ENCODE data around the gene DNAJC5. TPM values are rescaled to one million over a fixed set of nuclear protein-coding genes. Genes with fewer than 3 reads are reported as not detected.
"Not testable (repeated sequence)": the region's sequence is repeated elsewhere in the genome, so short reads cannot be mapped to it uniquely, and the experiment has no call there.

Gene DNAJC5
- total RNA-seq, 4 donors from 2014 or later, result 38.4 to 87.4 (median 75.1) TPM

GRCh38 chr20:63970714-63971431 lies 75.9 kb downstream of the DNAJC5 start:
- WGBS, 2 donors, result 89 to 95% methylated on average over 5 of the region's 5 CpGs
- Histone ChIP-seq H3K27me3 (no peaks in the 10 kb centered on the region), H3K4me1 (peaks cover 11 to 24% of the 10 kb centered on the region in 2 donors), H3K36me3 (peaks cover 0 to 10% of the 10 kb centered on the region in 2 donors), H3K4me3 (replicated peaks in 1 of 3) (no peak overlapping the region), H3K27ac (no peak overlapping the region), H3K9me3 (no peaks in the 10 kb centered on the region)
- DNase-seq, result no peak
- TF ChIP-seq, protein P1, sequence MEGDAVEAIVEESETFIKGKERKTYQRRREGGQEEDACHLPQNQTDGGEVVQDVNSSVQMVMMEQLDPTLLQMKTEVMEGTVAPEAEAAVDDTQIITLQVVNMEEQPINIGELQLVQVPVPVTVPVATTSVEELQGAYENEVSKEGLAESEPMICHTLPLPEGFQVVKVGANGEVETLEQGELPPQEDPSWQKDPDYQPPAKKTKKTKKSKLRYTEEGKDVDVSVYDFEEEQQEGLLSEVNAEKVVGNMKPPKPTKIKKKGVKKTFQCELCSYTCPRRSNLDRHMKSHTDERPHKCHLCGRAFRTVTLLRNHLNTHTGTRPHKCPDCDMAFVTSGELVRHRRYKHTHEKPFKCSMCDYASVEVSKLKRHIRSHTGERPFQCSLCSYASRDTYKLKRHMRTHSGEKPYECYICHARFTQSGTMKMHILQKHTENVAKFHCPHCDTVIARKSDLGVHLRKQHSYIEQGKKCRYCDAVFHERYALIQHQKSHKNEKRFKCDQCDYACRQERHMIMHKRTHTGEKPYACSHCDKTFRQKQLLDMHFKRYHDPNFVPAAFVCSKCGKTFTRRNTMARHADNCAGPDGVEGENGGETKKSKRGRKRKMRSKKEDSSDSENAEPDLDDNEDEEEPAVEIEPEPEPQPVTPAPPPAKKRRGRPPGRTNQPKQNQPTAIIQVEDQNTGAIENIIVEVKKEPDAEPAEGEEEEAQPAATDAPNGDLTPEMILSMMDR (IDR thresholded peaks at IDR 0.05), result no peak
- TF ChIP-seq POLR2A (IDR thresholded peaks at IDR 0.05), result no peak
- intact Hi-C loops (cut with DNase I), result loop anchor here (5.0 kb wide), 1 partner anchor 474 kb away; the partner anchor contains the start of gene EEF1A2

GRCh38 chr20:63971960-63972311 lies 77.0 kb downstream of the DNAJC5 start:
- H3K4me3 ChIP-seq (replicated peaks in 1 of 3); H3K27me3 ChIP-seq; H3K9me3 ChIP-seq; H3K36me3 ChIP-seq; DNase-seq; H3K27ac ChIP-seq: not testable (repeated sequence)
- WGBS, 2 donors, result 89 to 91% methylated on average over 10 of the region's 10 CpGs
- peaks cover 11 to 24% of the 10 kb centered on the region in 2 donors for H3K4me1 ChIP-seq
- intact Hi-C loops (cut with DNase I), result loop anchor here (5.0 kb wide), 1 partner anchor 475 kb away; the partner anchor contains the start of gene EEF1A2

DNA sequence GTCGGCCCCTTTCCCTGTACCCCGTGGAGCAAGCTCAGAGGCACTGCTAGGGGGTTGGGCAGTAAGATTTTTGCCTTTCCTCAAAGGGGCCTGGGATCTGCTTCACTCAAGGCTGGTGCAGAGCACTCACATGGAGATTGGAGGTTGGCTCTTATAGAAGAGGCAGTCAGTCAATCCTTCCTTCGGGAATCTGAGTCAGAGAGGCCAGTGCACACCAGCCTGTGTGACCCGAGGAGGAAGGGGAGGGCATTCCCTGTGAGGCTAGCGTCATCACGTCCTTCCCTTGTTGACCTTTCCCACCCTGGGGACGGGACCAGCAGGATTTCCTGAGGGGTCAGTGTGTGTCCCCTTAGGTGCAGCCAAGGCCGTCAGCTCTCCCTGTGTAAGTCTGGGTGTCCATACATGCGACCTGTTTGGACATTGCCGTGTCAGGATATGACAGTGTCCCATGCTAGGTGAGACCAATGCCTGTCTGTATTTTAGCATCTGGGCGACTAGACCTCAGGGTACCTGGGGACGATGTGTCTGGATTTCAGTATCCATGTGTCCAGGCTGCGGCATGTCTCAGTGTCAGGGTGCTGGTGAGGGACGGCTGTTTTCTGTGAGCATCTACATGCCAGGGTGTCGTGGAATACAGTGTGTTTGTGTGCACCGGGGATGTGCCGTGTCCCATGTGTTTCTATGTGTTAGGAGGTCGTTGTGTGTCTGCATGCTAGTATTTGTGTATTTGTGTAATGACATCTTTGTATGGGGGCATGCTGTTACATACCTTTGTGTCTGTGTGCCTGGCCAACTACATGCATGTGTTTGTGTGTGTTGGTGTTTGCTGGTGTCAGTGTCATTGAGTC lies 77.6 kb downstream of the DNAJC5 start:
- no peak for TF ChIP-seq POLR2A (IDR thresholded peaks at IDR 0.05)
- TF ChIP-seq, protein P1 (IDR thresholded peaks at IDR 0.05), result no peak
- H3K27ac ChIP-seq, result no peak overlapping the region
- 78 to 83% methylated on average over 13 to 15 of the region's 18 CpGs for WGBS, 2 donors
- DNase-seq, result no peak
- no peaks in the 10 kb centered on the region for H3K9me3 ChIP-seq
- intact Hi-C loops (cut with DNase I), result loop anchor here (5.0 kb wide), 1 partner anchor 475 kb away; the partner anchor contains the start of gene EEF1A2
- peaks cover 11 to 24% of the 10 kb centered on the region in 2 donors for H3K4me1 ChIP-seq
- H3K4me3 ChIP-seq (replicated peaks in 1 of 3), result no peak overlapping the region
- H3K27me3 ChIP-seq, result no peaks in the 10 kb centered on the region
- H3K36me3 ChIP-seq, result peaks cover 0 to 2% of the 10 kb centered on the region in 2 donors

DNA sequence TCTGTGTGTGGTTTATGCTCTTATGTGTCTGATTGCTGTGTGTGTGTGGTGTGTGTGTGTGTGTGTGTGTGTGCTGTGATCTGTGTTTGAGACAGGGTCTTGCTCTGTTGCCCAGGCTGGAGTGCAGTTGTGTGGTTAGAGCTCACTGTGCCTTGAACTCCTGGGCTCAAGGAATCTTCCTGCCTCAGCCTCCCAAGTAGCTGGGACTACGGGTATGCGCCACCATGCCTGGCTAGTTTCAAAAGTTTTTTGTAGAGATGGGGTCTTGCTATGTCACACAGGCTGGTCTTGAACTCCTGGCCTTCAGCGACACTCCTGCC lies 78.2 kb downstream of the DNAJC5 start:
- H3K27ac ChIP-seq, result no peak overlapping the region
- peaks cover 11 to 24% of the 10 kb centered on the region in 2 donors for H3K4me1 ChIP-seq
- TF ChIP-seq POLR2A (IDR thresholded peaks at IDR 0.05), result no peak
- TF ChIP-seq, protein P1 (IDR thresholded peaks at IDR 0.05), result no peak
- no peaks in the 10 kb centered on the region for H3K9me3 ChIP-seq
- H3K27me3 ChIP-seq, result no peaks in the 10 kb centered on the region
- no peak for DNase-seq
- WGBS, 2 donors, result 89 to 96% methylated on average over 3 of the region's 3 CpGs
- H3K36me3 ChIP-seq, result no peaks in the 10 kb centered on the region
- no peak overlapping the region for H3K4me3 ChIP-seq (replicated peaks in 1 of 3)
- intact Hi-C loops (cut with DNase I), result loop anchor here (5.0 kb wide), 1 partner anchor 476 kb away; the partner anchor contains the start of gene EEF1A2

- 11 to 12% methylated on average over 31 to 37 of the region's 37 CpGs for WGBS, 2 donors
- DNase-seq, result peak; percentile 89 to 90
- Histone ChIP-seq H3K9me3 (no peaks in the 10 kb centered on the region), H3K36me3 (no peaks in the 10 kb centered on the region), H3K27ac (no peak overlapping the region), H3K4me3 (replicated peaks in 1 of 3) (no peak overlapping the region), H3K27me3 (no peaks in the 10 kb centered on the region), H3K4me1 (peaks cover 10 to 23% of the 10 kb centered on the region in 2 donors)
- intact Hi-C loops (cut with DNase I), result loop anchor here (2.0 to 5.0 kb wide), 2 partner anchors 437 to 477 kb away; partner anchors contain the start of genes EEF1A2 and PTK6
- TF ChIP-seq, protein P1 (IDR thresholded peaks at IDR 0.05), result peak; percentile 88 to 99 (median 98)
- TF ChIP-seq POLR2A (IDR thresholded peaks at IDR 0.05), result no peak
Observed at GRCh38 chr20:63973636-63974401, 78.9 kb downstream of the DNAJC5 start.

Data from thyroid gland (tissue), 4 donors.